ENCODE results near the gene HHATL. TPM values are rescaled to one million over a fixed set of nuclear protein-coding genes. Genes with fewer than 3 reads are reported as not detected.

HHATL gene
- total RNA-seq, 1 experiment from 2014 or later = not detected

DNA sequence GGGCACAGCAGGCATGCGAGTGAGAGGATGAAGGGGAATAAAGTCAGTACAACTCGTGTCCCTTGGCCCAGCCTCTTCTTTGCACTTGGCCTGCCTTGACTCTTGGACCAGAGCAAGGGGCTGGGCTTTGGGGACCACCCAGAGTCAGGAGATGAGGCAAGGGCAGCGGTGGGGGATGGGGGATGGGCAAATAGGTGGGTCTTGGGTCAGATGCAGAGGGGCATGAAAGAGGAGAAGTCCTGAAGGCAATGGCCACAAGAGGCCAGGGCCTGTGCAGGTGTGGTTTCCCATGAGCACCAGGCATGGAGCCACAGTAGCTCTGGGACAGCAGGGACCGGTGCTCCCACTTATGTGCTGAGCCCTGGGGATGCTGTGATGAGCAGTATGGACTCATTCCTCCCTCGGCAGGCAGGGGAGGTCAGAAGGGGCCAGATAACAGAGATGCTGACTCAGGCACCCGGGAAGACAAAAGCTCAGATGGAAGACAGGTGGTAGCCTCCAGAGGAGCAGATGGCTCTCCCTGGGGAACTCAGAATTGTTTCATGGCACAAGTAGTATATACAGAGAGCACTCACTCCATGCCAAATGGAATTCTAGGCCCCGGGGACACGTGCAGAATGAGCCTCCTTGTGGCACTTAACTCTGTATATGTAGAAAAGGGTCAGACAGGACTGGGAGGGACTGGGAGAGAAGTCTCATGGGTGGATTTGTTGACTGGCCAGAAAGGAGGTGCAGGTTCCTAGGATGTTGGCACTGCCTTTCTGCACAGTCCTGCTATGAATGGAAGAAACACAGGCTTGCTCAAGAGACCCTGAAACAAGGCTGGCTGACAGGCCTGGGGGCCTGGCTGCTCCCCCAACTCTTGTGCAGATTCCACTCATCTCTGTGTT, 34.8 kb downstream of the HHATL start:
- DNase-seq (ENCODE audit: low spot score) = no peak
- H3K27ac ChIP-seq (ENCODE audit: low read depth, low read length, poor library complexity, severe bottlenecking) = no peak overlapping the region
- CTCF ChIA-PET = no interaction called here
- TF ChIP-seq, protein P1, sequence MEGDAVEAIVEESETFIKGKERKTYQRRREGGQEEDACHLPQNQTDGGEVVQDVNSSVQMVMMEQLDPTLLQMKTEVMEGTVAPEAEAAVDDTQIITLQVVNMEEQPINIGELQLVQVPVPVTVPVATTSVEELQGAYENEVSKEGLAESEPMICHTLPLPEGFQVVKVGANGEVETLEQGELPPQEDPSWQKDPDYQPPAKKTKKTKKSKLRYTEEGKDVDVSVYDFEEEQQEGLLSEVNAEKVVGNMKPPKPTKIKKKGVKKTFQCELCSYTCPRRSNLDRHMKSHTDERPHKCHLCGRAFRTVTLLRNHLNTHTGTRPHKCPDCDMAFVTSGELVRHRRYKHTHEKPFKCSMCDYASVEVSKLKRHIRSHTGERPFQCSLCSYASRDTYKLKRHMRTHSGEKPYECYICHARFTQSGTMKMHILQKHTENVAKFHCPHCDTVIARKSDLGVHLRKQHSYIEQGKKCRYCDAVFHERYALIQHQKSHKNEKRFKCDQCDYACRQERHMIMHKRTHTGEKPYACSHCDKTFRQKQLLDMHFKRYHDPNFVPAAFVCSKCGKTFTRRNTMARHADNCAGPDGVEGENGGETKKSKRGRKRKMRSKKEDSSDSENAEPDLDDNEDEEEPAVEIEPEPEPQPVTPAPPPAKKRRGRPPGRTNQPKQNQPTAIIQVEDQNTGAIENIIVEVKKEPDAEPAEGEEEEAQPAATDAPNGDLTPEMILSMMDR (conservative IDR thresholded peaks at IDR 0.05; ENCODE audit: low read depth, low read length) = no peak
- TF ChIP-seq EZH2 (IDR thresholded peaks at IDR 0.05; ENCODE audit: borderline replicate concordance, low read depth, low read length, poor library complexity, severe bottlenecking) = no peak
- no peaks in the 10 kb centered on the region for H3K4me1 ChIP-seq (ENCODE audit: insufficient read depth, low read length, poor library complexity, severe bottlenecking)
- H3K27me3 ChIP-seq (replicated peaks; ENCODE audit: insufficient read depth, low read depth, low read length, poor library complexity) = no peaks in the 10 kb centered on the region
- intact Hi-C loops (cut with micrococcal nuclease; ENCODE audit: unreplicated experiment) = no loop called here
- POLR2A ChIA-PET (ENCODE audit: low non-redundant PET) = interaction anchor here (0.5 kb wide), 1 partner anchor 601 kb away, joined by 8 read pairs; no protein-coding TSS in a partner anchor
- H3K9me3 ChIP-seq (ENCODE audit: low read depth, low read length, poor library complexity, severe bottlenecking) = no peaks in the 10 kb centered on the region
- H3K4me3 ChIP-seq (ENCODE audit: low read depth, low read length, poor library complexity, severe bottlenecking) = no peak overlapping the region
- no peaks in the 10 kb centered on the region for H3K36me3 ChIP-seq (ENCODE audit: insufficient read depth, low read length, poor library complexity, severe bottlenecking)
- BruUV-seq (replicated peaks) = no TSS peak

DNA sequence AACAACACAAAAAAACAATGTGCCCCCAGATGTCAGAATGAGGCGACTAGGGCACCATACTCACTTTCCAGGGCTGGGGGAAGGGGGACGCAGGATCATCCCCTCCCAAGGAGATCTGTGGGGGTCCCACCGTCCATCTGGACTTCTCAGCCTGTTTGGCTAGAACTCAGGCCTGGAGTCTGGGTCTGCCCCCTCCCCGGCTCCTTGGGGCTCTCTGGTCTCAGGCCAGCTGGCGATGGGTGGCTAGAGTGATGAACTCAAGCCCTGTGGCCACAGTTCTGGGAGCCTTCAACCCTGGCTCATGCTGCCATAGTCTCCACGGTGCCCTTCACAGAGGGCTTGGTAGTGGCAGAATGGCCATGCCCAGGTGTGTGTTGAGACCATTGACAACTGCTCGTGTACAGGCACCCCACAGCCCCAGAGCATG, 35.5 kb downstream of the HHATL start:
- Histone ChIP-seq H3K27me3 (replicated peaks; ENCODE audit: insufficient read depth, low read depth, low read length, poor library complexity) (no peaks in the 10 kb centered on the region), H3K4me1 (ENCODE audit: insufficient read depth, low read length, poor library complexity, severe bottlenecking) (no peaks in the 10 kb centered on the region), H3K9me3 (ENCODE audit: low read depth, low read length, poor library complexity, severe bottlenecking) (no peaks in the 10 kb centered on the region), H3K27ac (ENCODE audit: low read depth, low read length, poor library complexity, severe bottlenecking) (no peak overlapping the region), H3K4me3 (ENCODE audit: low read depth, low read length, poor library complexity, severe bottlenecking) (no peak overlapping the region), H3K36me3 (ENCODE audit: insufficient read depth, low read length, poor library complexity, severe bottlenecking) (no peaks in the 10 kb centered on the region)
- CTCF ChIA-PET = no interaction called here
- TF ChIP-seq, protein P1 (conservative IDR thresholded peaks at IDR 0.05; ENCODE audit: low read depth, low read length) = no peak
- no peak for TF ChIP-seq EZH2 (IDR thresholded peaks at IDR 0.05; ENCODE audit: borderline replicate concordance, low read depth, low read length, poor library complexity, severe bottlenecking)
- intact Hi-C loops (cut with micrococcal nuclease; ENCODE audit: unreplicated experiment) = no loop called here
- no TSS peak for BruUV-seq (replicated peaks)
- no peak for DNase-seq (ENCODE audit: low spot score)
- POLR2A ChIA-PET (ENCODE audit: low non-redundant PET) = interaction anchor here (0.5 kb wide), 1 partner anchor 601 kb away, joined by 8 read pairs; no protein-coding TSS in a partner anchor

DNA sequence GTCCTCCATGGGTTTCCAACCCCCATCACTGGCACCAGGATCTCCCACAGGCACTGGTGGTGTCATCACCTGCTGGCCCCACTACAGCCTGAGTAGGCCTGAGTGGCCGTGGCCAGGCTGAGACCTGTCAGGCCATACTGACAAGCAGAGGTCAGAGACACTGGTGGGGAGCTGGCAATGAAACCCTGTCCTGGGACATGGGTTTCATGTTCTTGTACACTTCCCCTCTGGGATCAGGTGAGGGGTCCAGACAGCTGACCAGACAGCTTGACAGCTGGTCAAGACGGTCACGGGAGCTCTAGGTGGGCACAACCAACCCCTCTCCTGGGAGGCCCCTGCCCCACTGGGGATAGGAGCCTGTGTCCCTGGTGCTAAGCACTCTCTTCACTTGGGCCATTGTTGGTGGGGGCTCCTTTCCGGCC, 36.0 kb downstream of the HHATL start:
- BruUV-seq (replicated peaks) = no TSS peak
- Histone ChIP-seq H3K4me3 (ENCODE audit: low read depth, low read length, poor library complexity, severe bottlenecking) (no peak overlapping the region), H3K36me3 (ENCODE audit: insufficient read depth, low read length, poor library complexity, severe bottlenecking) (no peaks in the 10 kb centered on the region), H3K4me1 (ENCODE audit: insufficient read depth, low read length, poor library complexity, severe bottlenecking) (no peaks in the 10 kb centered on the region), H3K27ac (ENCODE audit: low read depth, low read length, poor library complexity, severe bottlenecking) (no peak overlapping the region), H3K9me3 (ENCODE audit: low read depth, low read length, poor library complexity, severe bottlenecking) (no peaks in the 10 kb centered on the region), H3K27me3 (replicated peaks; ENCODE audit: insufficient read depth, low read depth, low read length, poor library complexity) (no peaks in the 10 kb centered on the region)
- TF ChIP-seq, protein P1 (conservative IDR thresholded peaks at IDR 0.05; ENCODE audit: low read depth, low read length) = no peak
- TF ChIP-seq EZH2 (IDR thresholded peaks at IDR 0.05; ENCODE audit: borderline replicate concordance, low read depth, low read length, poor library complexity, severe bottlenecking) = no peak
- intact Hi-C loops (cut with micrococcal nuclease; ENCODE audit: unreplicated experiment) = no loop called here
- ChIA-PET CTCF (no interaction called here), POLR2A (ENCODE audit: low non-redundant PET) (no interaction called here)
- no peak for DNase-seq (ENCODE audit: low spot score)
